ENCODE data around the gene MCCD1. TPM values are rescaled to one million over a fixed set of nuclear protein-coding genes. Genes with fewer than 3 reads are reported as not detected.

MCCD1 gene
- polyA plus RNA-seq, 2 of the 4 experiments (the other 2 are of a cell fraction), result not detected

DNA sequence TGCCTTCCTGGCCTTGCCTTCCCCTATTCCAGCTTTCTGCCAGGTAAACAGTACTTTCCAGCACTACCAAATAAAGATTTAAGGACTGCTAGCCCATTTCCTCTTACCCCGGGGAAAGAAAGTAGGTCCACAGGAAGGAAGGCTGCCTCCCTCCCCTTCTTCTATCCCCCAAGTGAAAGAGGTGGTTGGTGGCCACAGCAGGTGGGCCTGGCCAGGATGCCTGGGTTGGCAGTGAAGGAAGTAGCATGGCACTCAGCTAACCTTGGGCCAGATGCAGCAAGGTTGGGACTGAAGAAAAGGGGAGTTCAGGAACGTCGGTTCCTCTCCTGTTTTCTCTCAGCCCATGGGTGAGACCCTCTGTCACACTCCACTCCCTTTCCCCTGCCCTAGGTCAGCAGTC is 27.5 kb downstream of the MCCD1 start (continued):
- TF ChIP-seq, protein P1, sequence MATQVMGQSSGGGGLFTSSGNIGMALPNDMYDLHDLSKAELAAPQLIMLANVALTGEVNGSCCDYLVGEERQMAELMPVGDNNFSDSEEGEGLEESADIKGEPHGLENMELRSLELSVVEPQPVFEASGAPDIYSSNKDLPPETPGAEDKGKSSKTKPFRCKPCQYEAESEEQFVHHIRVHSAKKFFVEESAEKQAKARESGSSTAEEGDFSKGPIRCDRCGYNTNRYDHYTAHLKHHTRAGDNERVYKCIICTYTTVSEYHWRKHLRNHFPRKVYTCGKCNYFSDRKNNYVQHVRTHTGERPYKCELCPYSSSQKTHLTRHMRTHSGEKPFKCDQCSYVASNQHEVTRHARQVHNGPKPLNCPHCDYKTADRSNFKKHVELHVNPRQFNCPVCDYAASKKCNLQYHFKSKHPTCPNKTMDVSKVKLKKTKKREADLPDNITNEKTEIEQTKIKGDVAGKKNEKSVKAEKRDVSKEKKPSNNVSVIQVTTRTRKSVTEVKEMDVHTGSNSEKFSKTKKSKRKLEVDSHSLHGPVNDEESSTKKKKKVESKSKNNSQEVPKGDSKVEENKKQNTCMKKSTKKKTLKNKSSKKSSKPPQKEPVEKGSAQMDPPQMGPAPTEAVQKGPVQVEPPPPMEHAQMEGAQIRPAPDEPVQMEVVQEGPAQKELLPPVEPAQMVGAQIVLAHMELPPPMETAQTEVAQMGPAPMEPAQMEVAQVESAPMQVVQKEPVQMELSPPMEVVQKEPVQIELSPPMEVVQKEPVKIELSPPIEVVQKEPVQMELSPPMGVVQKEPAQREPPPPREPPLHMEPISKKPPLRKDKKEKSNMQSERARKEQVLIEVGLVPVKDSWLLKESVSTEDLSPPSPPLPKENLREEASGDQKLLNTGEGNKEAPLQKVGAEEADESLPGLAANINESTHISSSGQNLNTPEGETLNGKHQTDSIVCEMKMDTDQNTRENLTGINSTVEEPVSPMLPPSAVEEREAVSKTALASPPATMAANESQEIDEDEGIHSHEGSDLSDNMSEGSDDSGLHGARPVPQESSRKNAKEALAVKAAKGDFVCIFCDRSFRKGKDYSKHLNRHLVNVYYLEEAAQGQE (IDR thresholded peaks at IDR 0.05), result no peak
- TF ChIP-seq NR3C1 (IDR thresholded peaks at IDR 0.05) (no peak), EHF (CRISPR knock-in tag; IDR thresholded peaks at IDR 0.05) (no peak), JUNB (IDR thresholded peaks at IDR 0.05) (no peak)
- TF ChIP-seq, protein P2, sequence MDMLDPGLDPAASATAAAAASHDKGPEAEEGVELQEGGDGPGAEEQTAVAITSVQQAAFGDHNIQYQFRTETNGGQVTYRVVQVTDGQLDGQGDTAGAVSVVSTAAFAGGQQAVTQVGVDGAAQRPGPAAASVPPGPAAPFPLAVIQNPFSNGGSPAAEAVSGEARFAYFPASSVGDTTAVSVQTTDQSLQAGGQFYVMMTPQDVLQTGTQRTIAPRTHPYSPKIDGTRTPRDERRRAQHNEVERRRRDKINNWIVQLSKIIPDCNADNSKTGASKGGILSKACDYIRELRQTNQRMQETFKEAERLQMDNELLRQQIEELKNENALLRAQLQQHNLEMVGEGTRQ (IDR thresholded peaks at IDR 0.05), result no peak

GRCh38 chr6:31557443-31558317 is 28.9 kb downstream of the MCCD1 start:
- ATAC-seq, result no peak
- POLR2A ChIA-PET, result no interaction called here
- WGBS (ENCODE audit: missing lambda C conversion rate), result 88% methylated on average over 21 of the region's 24 CpGs

GRCh38 chr6:31558318-31558625 is 29.5 kb downstream of the MCCD1 start:
- Histone ChIP-seq H3K4me1 (peaks cover 27% of the 10 kb centered on the region), H3K4me2 (no peak overlapping the region), H3K4me3 (no peak overlapping the region), H3K9me3 (no peaks in the 10 kb centered on the region), H3K27ac (no peak overlapping the region; a peak in 1 of 6 replicates)
- FAIRE-seq (no peak), ATAC-seq (no peak), DNase-seq (ENCODE audit: low read depth in 1 of 2, low spot score in 1 of 2) (no peak)
- 67% methylated on average over 1 of the region's 8 CpGs for WGBS (ENCODE audit: missing lambda C conversion rate)
- CTCF ChIA-PET, result interaction anchor here (0.6 to 3.7 kb wide), 6 partner anchors 10 to 136 kb away, joined by 3 to 10 read pairs (median 6); partner anchors contain the start of genes ATP6V1G2, LTA, LTB and NFKBIL1
- POLR2A ChIA-PET, result no interaction called here
- TF ChIP-seq CTCF (IDR thresholded peaks at IDR 0.05) (no peak), MAX (IDR thresholded peaks at IDR 0.05) (no peak), BCL3 (IDR thresholded peaks at IDR 0.05) (no peak), EHF (CRISPR knock-in tag; IDR thresholded peaks at IDR 0.05) (no peak), EP300 (IDR thresholded peaks at IDR 0.05) (no peak), SMC3 (IDR thresholded peaks at IDR 0.05) (no peak), HOXB13 (CRISPR knock-in tag; IDR thresholded peaks at IDR 0.05; ENCODE audit: low read depth) (no peak), TFCP2L1 (CRISPR knock-in tag; IDR thresholded peaks at IDR 0.05) (no peak), SREBF2 (IDR thresholded peaks at IDR 0.05) (no peak), CHD4 (IDR thresholded peaks at IDR 0.05; ENCODE audit: borderline replicate concordance) (no peak), ZSCAN20 (CRISPR knock-in tag; IDR thresholded peaks at IDR 0.05) (no peak), BHLHE40 (IDR thresholded peaks at IDR 0.05; ENCODE audit: low read depth, low read length) (no peak)

More at GRCh38 chr6:31557443-31558317, 28.9 kb downstream of the MCCD1 start:
- FAIRE-seq (no peak), DNase-seq (ENCODE audit: low read depth in 1 of 2, low spot score in 1 of 2) (no peak)
- no peak for TF ChIP-seq FOSB (CRISPR knock-in tag; IDR thresholded peaks at IDR 0.05)
- no peak for TF ChIP-seq CBX2 (IDR thresholded peaks at IDR 0.05; ENCODE audit: borderline replicate concordance, low read depth)
- no peak for TF ChIP-seq EHF (CRISPR knock-in tag; IDR thresholded peaks at IDR 0.05)
- TF ChIP-seq RAD21 (conservative IDR thresholded peaks at IDR 0.05 in 1 of 2, IDR thresholded peaks at IDR 0.05 in 1 of 2), result no peak
- no peak for TF ChIP-seq CEBPB (IDR thresholded peaks at IDR 0.05)
- no peak for TF ChIP-seq JUN (IDR thresholded peaks at IDR 0.05)
- TF ChIP-seq HOXB5 (CRISPR knock-in tag; IDR thresholded peaks at IDR 0.05), result no peak
- TF ChIP-seq RARB (CRISPR knock-in tag; IDR thresholded peaks at IDR 0.05), result no peak
- TF ChIP-seq NFE2L2 (conservative IDR thresholded peaks at IDR 0.05; ENCODE audit: low read length), result no peak
- no peak for TF ChIP-seq FOXS1 (CRISPR knock-in tag; IDR thresholded peaks at IDR 0.05)
- no peak for TF ChIP-seq RFX5 (IDR thresholded peaks at IDR 0.05)
- TF ChIP-seq ZNF302 (CRISPR knock-in tag; IDR thresholded peaks at IDR 0.05), result no peak
- TF ChIP-seq ESRRA (IDR thresholded peaks at IDR 0.05; ENCODE audit: borderline replicate concordance, low read length), result no peak
- no peak for TF ChIP-seq CTCF (IDR thresholded peaks at IDR 0.05)
- no peak for TF ChIP-seq FOSL2 (IDR thresholded peaks at IDR 0.05)
- TF ChIP-seq FOSL2 (CRISPR knock-in tag; IDR thresholded peaks at IDR 0.05), result no peak
- no peak for TF ChIP-seq POLR2A (IDR thresholded peaks at IDR 0.05; ENCODE audit: low read length)
- no peak for TF ChIP-seq CBX8 (IDR thresholded peaks at IDR 0.05)
- H3K27ac ChIP-seq, result no peak overlapping the region
- CTCF ChIA-PET, result interaction anchor here (0.5 to 3.7 kb wide), 7 partner anchors 10 to 299 kb away, joined by 3 to 10 read pairs (median 6); partner anchors contain the start of genes ATP6V1G2, LTA, LTB and NFKBIL1
- H3K4me1 ChIP-seq, result peaks cover 24% of the 10 kb centered on the region
- H3K9me3 ChIP-seq, result no peaks in the 10 kb centered on the region
- H3K4me3 ChIP-seq, result no peak overlapping the region
- H3K4me2 ChIP-seq, result no peak overlapping the region

All from A549 (cell line).